Sigmoid colon (tissue), 4 donors: ENCODE measurements around the gene ACAN.

Source experiments
- POLR2A ChIP-seq, 2 donors: fragments of 450-650 bp; IDR thresholded peaks; one replicate each; pipeline ENCODE4 v1.6.1; 2016; ENCODE audit warnings: antibody characterized with exemption in 2 of 2, mild to moderate bottlenecking in 2 of 2, moderate library complexity in 2 of 2
- POLR2AphosphoS5 ChIP-seq, 4 donors: sonication (generic); formaldehyde crosslinking; IDR thresholded peaks; one replicate each; pipeline ENCODE4 v1.6.1; 2017; ENCODE audit warnings: antibody characterized with exemption in 4 of 4
- TF ChIP-seq, protein P1 (sequence below), 4 experiments: fragments of 450-650 bp in 3 of 4; fragments of 200-600 bp in 1 of 4; IDR thresholded peaks; one replicate each; pipeline ENCODE4 v1.5.1; 2016 to 2019; ENCODE audit warnings: antibody characterized with exemption in 4 of 4, mild to moderate bottlenecking in 3 of 4, moderate library complexity in 2 of 4

GRCh38 chr15:88792342-88793282 is 10.6 kb upstream of the ACAN start:
- TF ChIP-seq POLR2AphosphoS5 (IDR thresholded peaks at IDR 0.05) (no peak), POLR2A (IDR thresholded peaks at IDR 0.05) (no peak)
- TF ChIP-seq, protein P1, sequence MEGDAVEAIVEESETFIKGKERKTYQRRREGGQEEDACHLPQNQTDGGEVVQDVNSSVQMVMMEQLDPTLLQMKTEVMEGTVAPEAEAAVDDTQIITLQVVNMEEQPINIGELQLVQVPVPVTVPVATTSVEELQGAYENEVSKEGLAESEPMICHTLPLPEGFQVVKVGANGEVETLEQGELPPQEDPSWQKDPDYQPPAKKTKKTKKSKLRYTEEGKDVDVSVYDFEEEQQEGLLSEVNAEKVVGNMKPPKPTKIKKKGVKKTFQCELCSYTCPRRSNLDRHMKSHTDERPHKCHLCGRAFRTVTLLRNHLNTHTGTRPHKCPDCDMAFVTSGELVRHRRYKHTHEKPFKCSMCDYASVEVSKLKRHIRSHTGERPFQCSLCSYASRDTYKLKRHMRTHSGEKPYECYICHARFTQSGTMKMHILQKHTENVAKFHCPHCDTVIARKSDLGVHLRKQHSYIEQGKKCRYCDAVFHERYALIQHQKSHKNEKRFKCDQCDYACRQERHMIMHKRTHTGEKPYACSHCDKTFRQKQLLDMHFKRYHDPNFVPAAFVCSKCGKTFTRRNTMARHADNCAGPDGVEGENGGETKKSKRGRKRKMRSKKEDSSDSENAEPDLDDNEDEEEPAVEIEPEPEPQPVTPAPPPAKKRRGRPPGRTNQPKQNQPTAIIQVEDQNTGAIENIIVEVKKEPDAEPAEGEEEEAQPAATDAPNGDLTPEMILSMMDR (IDR thresholded peaks at IDR 0.05): no peak
